GM19035 (cell line): Measurements from ENCODE around the gene GBX2.
"Not testable (repeated sequence)": the region's sequence is repeated elsewhere in the genome, so short reads cannot be mapped to it uniquely, and the experiment has no call there.

Experiments
- ATAC-seq: cut with Tn5 transposase; IDR thresholded peaks from one replicate; pipeline ENCODE4 v1.9.1; 2021; ENCODE audit not compliant: unreplicated experiment

GBX2 gene

GRCh38 chr2:236157815-236158498 lies 10.2 kb downstream of the GBX2 start:
- no peak for ATAC-seq

- ATAC-seq = no peak
Observed at GRCh38 chr2:236157366-236157765, 10.8 kb downstream of the GBX2 start.

- no peak for ATAC-seq
Observed at GRCh38 chr2:236156860-236157194, 11.4 kb downstream of the GBX2 start.

GRCh38 chr2:236156095-236156859 lies 11.9 kb downstream of the GBX2 start:
- no peak for ATAC-seq

GRCh38 chr2:236155406-236155805 lies 12.8 kb downstream of the GBX2 start:
- no peak for ATAC-seq

GRCh38 chr2:236146436-236146835 lies 21.8 kb downstream of the GBX2 start:
- ATAC-seq = no peak

GRCh38 chr2:236143811-236144210 lies 24.4 kb downstream of the GBX2 start:
- no peak for ATAC-seq

- not testable (repeated sequence) for ATAC-seq
Observed at GRCh38 chr2:236141616-236142015, 26.6 kb downstream of the GBX2 start.

GRCh38 chr2:236137066-236137465 lies 31.1 kb downstream of the GBX2 start:
- no peak for ATAC-seq

GRCh38 chr2:236136538-236136937 lies 31.6 kb downstream of the GBX2 start:
- ATAC-seq = no peak

- ATAC-seq = no peak
Observed at GRCh38 chr2:236133410-236134012, 34.7 kb downstream of the GBX2 start.

- no peak for ATAC-seq
Observed at GRCh38 chr2:236131073-236131692, 37.0 kb downstream of the GBX2 start.

- ATAC-seq = no peak
Observed at GRCh38 chr2:236130349-236130998, 37.7 kb downstream of the GBX2 start.

- ATAC-seq = no peak
Observed at GRCh38 chr2:236129935-236130334, 38.3 kb downstream of the GBX2 start.

- no peak for ATAC-seq
Observed at GRCh38 chr2:236128321-236128720, 39.9 kb downstream of the GBX2 start.

- no peak for ATAC-seq
Observed at GRCh38 chr2:236127010-236127409, 41.2 kb downstream of the GBX2 start.

- no peak for ATAC-seq
Observed at GRCh38 chr2:236125541-236125940, 42.6 kb downstream of the GBX2 start.

- ATAC-seq = no peak
Observed at GRCh38 chr2:236124182-236124893, 43.8 kb downstream of the GBX2 start.

- no peak for ATAC-seq
Observed at GRCh38 chr2:236123716-236124115, 44.5 kb downstream of the GBX2 start.

GRCh38 chr2:236122236-236122635 lies 46.0 kb downstream of the GBX2 start:
- ATAC-seq = no peak

GRCh38 chr2:236121546-236121945 lies 46.6 kb downstream of the GBX2 start:
- no peak for ATAC-seq
